Caco-2 (cell line): Measurements from ENCODE around the gene CAPN13. TPM values are rescaled to one million over a fixed set of nuclear protein-coding genes. Genes with fewer than 3 reads are reported as not detected.

ENCODE experiments used
- BruUV-seq: library from RNA; stranded (reverse); fragments of 400-500 nt; replicated peaks from 2 replicates; lab custom pipeline; 2021; lab: Mats Ljungman, UMichigan
- CTCF ChIA-PET: fragments of 300-600 bp; sonication (Branson Sonifier 250); formaldehyde crosslinking; loops from one replicate; lab custom pipeline; 2022; ENCODE audit warnings: antibody characterized with exemption; lab: Charles Lee
- POLR2A ChIA-PET: fragments of 300-600 bp; sonication (Branson Sonifier 250); formaldehyde crosslinking; loops from one replicate; lab custom pipeline; 2022; ENCODE audit warnings: antibody characterized with exemption; lab: Charles Lee
- DNase-seq, 2 experiments: peaks; one replicate each; pipeline versions ENCODE4 v3.0.0 to v3.0.0-alpha.2; 2020 to 2022
- H3K27me3 ChIP-seq: replicated peaks from 2 replicates; pipeline ENCODE4 v1.6.0; 2011; ENCODE audit warnings: low read length; ENCODE audit not compliant: control insufficient read depth, insufficient read depth
- H3K36me3 ChIP-seq: 2 replicates; pipeline ENCODE4 v1.5.1; 2011; ENCODE audit warnings: low read length; ENCODE audit not compliant: control insufficient read depth, insufficient read depth
- H3K4me1 ChIP-seq: fragments of 250-450 bp; sonication (Bioruptor Pico); 2 replicates; pipeline ENCODE4 v1.5.1; 2020; ENCODE audit warnings: mild to moderate bottlenecking
- H3K4me3 ChIP-seq: 2 replicates; pipeline ENCODE4 v1.5.1; 2011; ENCODE audit warnings: low read depth, mild to moderate bottlenecking, control low read depth, low read length
- H3K9me3 ChIP-seq: fragments of 250-450 bp; sonication (Bioruptor Pico); 2 replicates; pipeline ENCODE4 v1.5.1; 2020; ENCODE audit warnings: mild to moderate bottlenecking, moderate library complexity
- H3K27ac Mint-ChIP-seq: one replicate; pipeline ENCODE4 v1.8.0; 2022; ENCODE audit warnings: mixed read lengths; ENCODE audit not compliant: unreplicated experiment
- H3K27me3 Mint-ChIP-seq: one replicate; pipeline ENCODE4 v1.8.0; 2022; ENCODE audit warnings: mixed read lengths; ENCODE audit not compliant: insufficient read depth, unreplicated experiment
- H3K36me3 Mint-ChIP-seq: one replicate; pipeline ENCODE4 v1.8.0; 2022; ENCODE audit warnings: mild to moderate bottlenecking, mixed read lengths; ENCODE audit not compliant: insufficient read depth, unreplicated experiment
- H3K4me1 Mint-ChIP-seq: one replicate; pipeline ENCODE4 v1.8.0; 2022; ENCODE audit warnings: low read depth, mixed read lengths; ENCODE audit not compliant: unreplicated experiment
- H3K4me3 Mint-ChIP-seq: one replicate; pipeline ENCODE4 v1.8.0; 2022; ENCODE audit warnings: mild to moderate bottlenecking, moderate library complexity, mixed read lengths; ENCODE audit not compliant: unreplicated experiment
- H3K9me3 Mint-ChIP-seq: one replicate; pipeline ENCODE4 v1.8.0; 2022; ENCODE audit warnings: mixed read lengths; ENCODE audit not compliant: unreplicated experiment
- CTCF ChIP-seq, 2 experiments: fragments of 200-600 bp in 1 of 2; IDR thresholded peaks; 1 replicate in 1 of 2; 2 replicates in 1 of 2; pipeline versions ENCODE4 v1.5.1 to v1.8.0; 2011 to 2022; ENCODE audit warnings: antibody characterized with exemption in 1 of 2, control low read depth in 1 of 2, inconsistent platforms in 1 of 2, low read depth in 1 of 2, low read length in 1 of 2, mild to moderate bottlenecking in 1 of 2, moderate library complexity in 1 of 2; ENCODE audit not compliant: insufficient read depth in 1 of 2, severe bottlenecking in 1 of 2, unreplicated experiment in 1 of 2
- intact Hi-C: fragments of 100-400 bp; cut with micrococcal nuclease; formaldehyde crosslinking; loops from one replicate; pipeline ENCODE4 v1.10.0; 2022; ENCODE audit not compliant: unreplicated experiment
- total RNA-seq: library from RNA; stranded (reverse); gene quantifications from 2 replicates; pipeline ENCODE4 v1.2.3, GENCODE V29; 2022

CAPN13 gene
- total RNA-seq, 1 experiment from 2014 or later: 2.1 TPM

GRCh38 chr2:30690126-30690561 lies 117.1 kb downstream of the CAPN13 start:
- BruUV-seq: no TSS peak
- H3K36me3 ChIP-seq: no peaks in the 10 kb centered on the region
- H3K4me1 ChIP-seq: no peaks in the 10 kb centered on the region; the same call in 1 of the 2 replicates
- no peak overlapping the region for H3K4me3 Mint-ChIP-seq
- no peak overlapping the region for H3K27ac Mint-ChIP-seq
- H3K9me3 Mint-ChIP-seq: no peaks in the 10 kb centered on the region
- H3K4me1 Mint-ChIP-seq: peaks cover 4% of the 10 kb centered on the region
- TF ChIP-seq CTCF (IDR thresholded peaks at IDR 0.05; ENCODE audit: insufficient read depth in 1 of 2, low read depth in 1 of 2, low read length in 1 of 2, severe bottlenecking in 1 of 2, unreplicated experiment in 1 of 2): no peak
- no peaks in the 10 kb centered on the region for H3K36me3 Mint-ChIP-seq
- ChIA-PET POLR2A (no interaction called here), CTCF (no interaction called here)
- no peaks in the 10 kb centered on the region for H3K27me3 ChIP-seq
- DNase-seq: no peak
- H3K4me3 ChIP-seq: no peak overlapping the region
- intact Hi-C loops: no loop called here
- H3K27me3 Mint-ChIP-seq: no peaks in the 10 kb centered on the region
- H3K9me3 ChIP-seq: no peaks in the 10 kb centered on the region

GRCh38 chr2:30689496-30690125 lies 117.6 kb downstream of the CAPN13 start:
- H3K27ac Mint-ChIP-seq: no peak overlapping the region
- Histone ChIP-seq H3K36me3 (no peaks in the 10 kb centered on the region), H3K4me3 (no peak overlapping the region), H3K4me1 (no peaks in the 10 kb centered on the region; the same call in 1 of the 2 replicates), H3K9me3 (no peaks in the 10 kb centered on the region), H3K27me3 (no peaks in the 10 kb centered on the region)
- H3K4me3 Mint-ChIP-seq: no peak overlapping the region
- TF ChIP-seq CTCF (IDR thresholded peaks at IDR 0.05; ENCODE audit: insufficient read depth in 1 of 2, low read depth in 1 of 2, low read length in 1 of 2, severe bottlenecking in 1 of 2, unreplicated experiment in 1 of 2): no peak
- intact Hi-C loops: loop anchor here (5.0 kb wide), 1 partner anchor 522 kb away; no protein-coding TSS in a partner anchor
- no peaks in the 10 kb centered on the region for H3K36me3 Mint-ChIP-seq
- peaks cover 4% of the 10 kb centered on the region for H3K4me1 Mint-ChIP-seq
- CTCF ChIA-PET: interaction anchor here (1.3 kb wide), 1 partner anchor 22 kb away, joined by 5 read pairs; no protein-coding TSS in a partner anchor
- BruUV-seq: no TSS peak
- POLR2A ChIA-PET: no interaction called here
- no peaks in the 10 kb centered on the region for H3K27me3 Mint-ChIP-seq
- H3K9me3 Mint-ChIP-seq: no peaks in the 10 kb centered on the region
- DNase-seq: no peak

- ChIA-PET POLR2A (interaction anchor here (0.7 kb wide), 1 partner anchor 316 kb away, joined by 3 read pairs; no protein-coding TSS in a partner anchor), CTCF (interaction anchor here (0.7 to 1.3 kb wide), 2 partner anchors 23 to 524 kb away, joined by 3 to 5 read pairs; no protein-coding TSS in a partner anchor)
- Mint-ChIP-seq H3K36me3 (no peaks in the 10 kb centered on the region), H3K4me3 (no peak overlapping the region), H3K9me3 (no peaks in the 10 kb centered on the region), H3K27ac (no peak overlapping the region), H3K4me1 (peaks cover 4% of the 10 kb centered on the region), H3K27me3 (no peaks in the 10 kb centered on the region)
- H3K9me3 ChIP-seq: no peaks in the 10 kb centered on the region
- TF ChIP-seq CTCF (IDR thresholded peaks at IDR 0.05; ENCODE audit: insufficient read depth in 1 of 2, low read depth in 1 of 2, low read length in 1 of 2, severe bottlenecking in 1 of 2, unreplicated experiment in 1 of 2): no peak
- no peak overlapping the region for H3K4me3 ChIP-seq
- H3K36me3 ChIP-seq: no peaks in the 10 kb centered on the region
- no peak for DNase-seq
- intact Hi-C loops: loop anchor here (5.0 kb wide), 1 partner anchor 522 kb away; no protein-coding TSS in a partner anchor
- no peaks in the 10 kb centered on the region for H3K27me3 ChIP-seq
- BruUV-seq: no TSS peak
- no peaks in the 10 kb centered on the region; the same call in 1 of the 2 replicates for H3K4me1 ChIP-seq
Observed at GRCh38 chr2:30688956-30689401, 118.3 kb downstream of the CAPN13 start.
